Measurements from ENCODE around the gene TFAP2A. TPM values are rescaled to one million over a fixed set of nuclear protein-coding genes. Genes with fewer than 3 reads are reported as not detected.

Gene TFAP2A
- polyA plus RNA-seq, 2 of the 4 experiments (the other 2 are of a cell fraction): 13.1 to 26.9 TPM

DNA sequence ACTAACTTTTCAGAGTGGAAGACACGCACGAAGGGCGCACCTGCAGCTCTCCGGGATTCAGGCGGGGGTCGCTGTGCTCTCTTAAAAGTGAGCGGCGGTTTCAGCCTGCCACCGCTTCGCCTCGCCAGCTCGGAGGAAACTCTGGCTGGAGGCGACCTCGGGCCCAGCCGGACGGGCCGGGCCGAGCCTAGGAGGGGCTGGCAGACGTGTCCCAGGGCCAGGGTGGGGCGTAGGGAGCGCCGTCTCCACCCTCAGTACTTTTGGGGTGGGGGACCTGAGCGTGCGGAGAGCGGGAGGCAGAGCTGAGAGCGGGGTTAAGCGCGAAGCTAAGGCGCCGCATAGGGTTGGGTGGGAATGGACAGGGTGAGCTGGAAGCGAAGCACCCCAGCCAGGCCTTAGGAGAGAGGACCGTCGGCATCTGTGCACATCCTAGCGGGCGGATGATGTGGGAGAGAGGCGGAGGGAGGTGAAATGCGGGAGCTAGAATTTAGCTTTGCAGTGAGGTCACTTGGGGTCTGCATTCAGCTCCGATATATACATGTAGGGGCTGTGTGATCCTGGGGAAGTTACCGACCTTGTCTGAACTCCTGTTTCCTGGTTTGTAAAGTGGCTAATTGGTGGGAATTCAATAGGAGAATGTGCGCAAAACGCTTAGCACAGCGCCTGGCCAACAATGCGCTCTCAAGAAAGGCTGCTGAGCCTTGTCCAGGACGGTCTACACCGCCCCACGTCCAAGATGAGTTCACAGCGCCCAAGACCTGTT lies 6.5 kb upstream of the TFAP2A start (continued):
- TF ChIP-seq, protein P1, sequence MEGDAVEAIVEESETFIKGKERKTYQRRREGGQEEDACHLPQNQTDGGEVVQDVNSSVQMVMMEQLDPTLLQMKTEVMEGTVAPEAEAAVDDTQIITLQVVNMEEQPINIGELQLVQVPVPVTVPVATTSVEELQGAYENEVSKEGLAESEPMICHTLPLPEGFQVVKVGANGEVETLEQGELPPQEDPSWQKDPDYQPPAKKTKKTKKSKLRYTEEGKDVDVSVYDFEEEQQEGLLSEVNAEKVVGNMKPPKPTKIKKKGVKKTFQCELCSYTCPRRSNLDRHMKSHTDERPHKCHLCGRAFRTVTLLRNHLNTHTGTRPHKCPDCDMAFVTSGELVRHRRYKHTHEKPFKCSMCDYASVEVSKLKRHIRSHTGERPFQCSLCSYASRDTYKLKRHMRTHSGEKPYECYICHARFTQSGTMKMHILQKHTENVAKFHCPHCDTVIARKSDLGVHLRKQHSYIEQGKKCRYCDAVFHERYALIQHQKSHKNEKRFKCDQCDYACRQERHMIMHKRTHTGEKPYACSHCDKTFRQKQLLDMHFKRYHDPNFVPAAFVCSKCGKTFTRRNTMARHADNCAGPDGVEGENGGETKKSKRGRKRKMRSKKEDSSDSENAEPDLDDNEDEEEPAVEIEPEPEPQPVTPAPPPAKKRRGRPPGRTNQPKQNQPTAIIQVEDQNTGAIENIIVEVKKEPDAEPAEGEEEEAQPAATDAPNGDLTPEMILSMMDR (IDR thresholded peaks at IDR 0.05): no peak
- no peak for TF ChIP-seq JUNB (IDR thresholded peaks at IDR 0.05)
- TF ChIP-seq, protein P2, sequence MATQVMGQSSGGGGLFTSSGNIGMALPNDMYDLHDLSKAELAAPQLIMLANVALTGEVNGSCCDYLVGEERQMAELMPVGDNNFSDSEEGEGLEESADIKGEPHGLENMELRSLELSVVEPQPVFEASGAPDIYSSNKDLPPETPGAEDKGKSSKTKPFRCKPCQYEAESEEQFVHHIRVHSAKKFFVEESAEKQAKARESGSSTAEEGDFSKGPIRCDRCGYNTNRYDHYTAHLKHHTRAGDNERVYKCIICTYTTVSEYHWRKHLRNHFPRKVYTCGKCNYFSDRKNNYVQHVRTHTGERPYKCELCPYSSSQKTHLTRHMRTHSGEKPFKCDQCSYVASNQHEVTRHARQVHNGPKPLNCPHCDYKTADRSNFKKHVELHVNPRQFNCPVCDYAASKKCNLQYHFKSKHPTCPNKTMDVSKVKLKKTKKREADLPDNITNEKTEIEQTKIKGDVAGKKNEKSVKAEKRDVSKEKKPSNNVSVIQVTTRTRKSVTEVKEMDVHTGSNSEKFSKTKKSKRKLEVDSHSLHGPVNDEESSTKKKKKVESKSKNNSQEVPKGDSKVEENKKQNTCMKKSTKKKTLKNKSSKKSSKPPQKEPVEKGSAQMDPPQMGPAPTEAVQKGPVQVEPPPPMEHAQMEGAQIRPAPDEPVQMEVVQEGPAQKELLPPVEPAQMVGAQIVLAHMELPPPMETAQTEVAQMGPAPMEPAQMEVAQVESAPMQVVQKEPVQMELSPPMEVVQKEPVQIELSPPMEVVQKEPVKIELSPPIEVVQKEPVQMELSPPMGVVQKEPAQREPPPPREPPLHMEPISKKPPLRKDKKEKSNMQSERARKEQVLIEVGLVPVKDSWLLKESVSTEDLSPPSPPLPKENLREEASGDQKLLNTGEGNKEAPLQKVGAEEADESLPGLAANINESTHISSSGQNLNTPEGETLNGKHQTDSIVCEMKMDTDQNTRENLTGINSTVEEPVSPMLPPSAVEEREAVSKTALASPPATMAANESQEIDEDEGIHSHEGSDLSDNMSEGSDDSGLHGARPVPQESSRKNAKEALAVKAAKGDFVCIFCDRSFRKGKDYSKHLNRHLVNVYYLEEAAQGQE (IDR thresholded peaks at IDR 0.05): no peak
- TF ChIP-seq KDM5A (IDR thresholded peaks at IDR 0.05): no peak
- no peak for TF ChIP-seq ZFP36 (IDR thresholded peaks at IDR 0.05; ENCODE audit: borderline replicate concordance, partially characterized antibody)
- no peak for TF ChIP-seq HOXB13 (CRISPR knock-in tag; IDR thresholded peaks at IDR 0.05; ENCODE audit: low read depth)

GRCh38 chr6:10420546-10421157 lies 5.8 kb upstream of the TFAP2A start:
- WGBS (ENCODE audit: missing lambda C conversion rate): 88% methylated on average over 18 of the region's 21 CpGs
- ChIA-PET CTCF (interaction anchor here (1.7 to 1.8 kb wide), 2 partner anchors 12 to 13 kb away, joined by 4 to 6 read pairs; no protein-coding TSS in a partner anchor), POLR2A (no interaction called here)
- TF ChIP-seq EP300 (IDR thresholded peaks at IDR 0.05) (no peak), FOSB (CRISPR knock-in tag; IDR thresholded peaks at IDR 0.05) (no peak), SMC3 (IDR thresholded peaks at IDR 0.05) (no peak), CBX2 (IDR thresholded peaks at IDR 0.05; ENCODE audit: borderline replicate concordance, low read depth) (no peak), RARB (CRISPR knock-in tag; IDR thresholded peaks at IDR 0.05) (no peak), RCOR1 (IDR thresholded peaks at IDR 0.05; ENCODE audit: low read depth, low read length) (no peak), HMGXB4 (CRISPR knock-in tag; IDR thresholded peaks at IDR 0.05; ENCODE audit: borderline replicate concordance) (no peak), MYC (IDR thresholded peaks at IDR 0.05; ENCODE audit: borderline replicate concordance, low read length) (no peak), FOSL2 (IDR thresholded peaks at IDR 0.05) (no peak), FOSL2 (CRISPR knock-in tag; IDR thresholded peaks at IDR 0.05) (no peak), HOXB13 (CRISPR knock-in tag; IDR thresholded peaks at IDR 0.05; ENCODE audit: low read depth) (no peak), KDM5A (IDR thresholded peaks at IDR 0.05) (no peak), TFCP2L1 (CRISPR knock-in tag; IDR thresholded peaks at IDR 0.05) (no peak), ESRRA (IDR thresholded peaks at IDR 0.05; ENCODE audit: borderline replicate concordance, low read length) (no peak)
- TF ChIP-seq, protein P3, sequence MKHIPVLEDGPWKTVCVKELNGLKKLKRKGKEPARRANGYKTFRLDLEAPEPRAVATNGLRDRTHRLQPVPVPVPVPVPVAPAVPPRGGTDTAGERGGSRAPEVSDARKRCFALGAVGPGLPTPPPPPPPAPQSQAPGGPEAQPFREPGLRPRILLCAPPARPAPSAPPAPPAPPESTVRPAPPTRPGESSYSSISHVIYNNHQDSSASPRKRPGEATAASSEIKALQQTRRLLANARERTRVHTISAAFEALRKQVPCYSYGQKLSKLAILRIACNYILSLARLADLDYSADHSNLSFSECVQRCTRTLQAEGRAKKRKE (CRISPR knock-in tag; IDR thresholded peaks at IDR 0.05; ENCODE audit: low read depth): no peak
- TF ChIP-seq, protein P1 (IDR thresholded peaks at IDR 0.05): no peak
- TF ChIP-seq, protein P4, sequence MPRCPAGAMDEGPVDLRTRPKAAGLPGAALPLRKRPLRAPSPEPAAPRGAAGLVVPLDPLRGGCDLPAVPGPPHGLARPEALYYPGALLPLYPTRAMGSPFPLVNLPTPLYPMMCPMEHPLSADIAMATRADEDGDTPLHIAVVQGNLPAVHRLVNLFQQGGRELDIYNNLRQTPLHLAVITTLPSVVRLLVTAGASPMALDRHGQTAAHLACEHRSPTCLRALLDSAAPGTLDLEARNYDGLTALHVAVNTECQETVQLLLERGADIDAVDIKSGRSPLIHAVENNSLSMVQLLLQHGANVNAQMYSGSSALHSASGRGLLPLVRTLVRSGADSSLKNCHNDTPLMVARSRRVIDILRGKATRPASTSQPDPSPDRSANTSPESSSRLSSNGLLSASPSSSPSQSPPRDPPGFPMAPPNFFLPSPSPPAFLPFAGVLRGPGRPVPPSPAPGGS (IDR thresholded peaks at IDR 0.05): no peak
- Histone ChIP-seq H3K27ac (no peak overlapping the region), H3K4me1 (peaks cover 10% of the 10 kb centered on the region; the same call in 2 of the 3 replicates), H3K9me3 (no peaks in the 10 kb centered on the region), H3K4me3 (no peak overlapping the region), H3K4me2 (no peak overlapping the region)
- FAIRE-seq (no peak), ATAC-seq (no peak), DNase-seq (ENCODE audit: low read depth in 1 of 2, low spot score in 1 of 2) (no peak)
